ENCODE results near the gene SYTL1.
"Not testable (repeated sequence)": the region's sequence is repeated elsewhere in the genome, so short reads cannot be mapped to it uniquely, and the experiment has no call there.

Gene SYTL1

DNA sequence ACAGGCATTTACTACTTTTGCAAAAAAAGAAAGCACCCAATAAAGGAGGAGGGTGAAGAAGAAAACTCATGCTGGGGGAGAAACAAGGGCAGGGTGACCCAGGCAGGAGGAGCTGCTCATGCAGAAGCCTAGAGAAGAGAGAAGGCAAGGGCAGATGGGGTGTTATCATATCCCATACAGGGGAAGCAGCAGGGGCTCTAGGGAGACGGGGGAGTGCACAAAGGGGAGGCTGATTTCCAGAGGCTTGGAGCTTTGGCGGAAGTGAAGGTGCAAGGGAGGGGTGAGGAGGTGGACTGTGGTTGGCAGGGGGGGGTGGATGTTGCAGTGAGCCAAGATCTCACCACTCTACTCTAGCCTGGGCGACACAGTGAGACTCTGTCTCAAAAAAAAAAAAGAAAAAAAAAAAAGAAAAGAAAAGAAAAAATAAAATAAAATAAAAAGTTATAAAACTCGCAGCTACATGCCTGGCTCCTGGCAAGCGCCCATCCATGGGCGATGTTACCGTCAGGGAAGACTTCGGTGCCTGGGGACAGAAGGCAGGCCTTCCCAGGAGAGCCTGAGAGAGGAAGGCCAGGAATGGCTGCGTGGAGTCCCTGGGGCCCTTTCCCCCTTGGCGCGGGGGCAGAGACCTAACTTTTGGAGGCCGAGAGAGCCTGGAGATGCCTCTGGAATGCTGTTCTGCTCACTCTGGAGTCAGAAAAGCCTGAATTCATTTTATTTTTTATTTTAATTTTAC, 36.1 kb downstream of the SYTL1 start:
- DNase-seq = peak in 1 of 10 donors; percentile 59
- intact Hi-C loops (cut with DNase I) = no loop called here

- DNase-seq = peak in 1 of 10 donors; percentile 52
- intact Hi-C loops (cut with DNase I) = loop anchor here (10.0 kb wide), 1 partner anchor 45 kb away; no protein-coding TSS in a partner anchor
These were observed 37.8 kb downstream of the SYTL1 start for GRCh38 chr1:27379564-27380122.

GRCh38 chr1:27380224-27380623, 38.4 kb downstream of the SYTL1 start:
- intact Hi-C loops (cut with DNase I) = loop anchor here (10.0 kb wide), 1 partner anchor 45 kb away; no protein-coding TSS in a partner anchor

DNA sequence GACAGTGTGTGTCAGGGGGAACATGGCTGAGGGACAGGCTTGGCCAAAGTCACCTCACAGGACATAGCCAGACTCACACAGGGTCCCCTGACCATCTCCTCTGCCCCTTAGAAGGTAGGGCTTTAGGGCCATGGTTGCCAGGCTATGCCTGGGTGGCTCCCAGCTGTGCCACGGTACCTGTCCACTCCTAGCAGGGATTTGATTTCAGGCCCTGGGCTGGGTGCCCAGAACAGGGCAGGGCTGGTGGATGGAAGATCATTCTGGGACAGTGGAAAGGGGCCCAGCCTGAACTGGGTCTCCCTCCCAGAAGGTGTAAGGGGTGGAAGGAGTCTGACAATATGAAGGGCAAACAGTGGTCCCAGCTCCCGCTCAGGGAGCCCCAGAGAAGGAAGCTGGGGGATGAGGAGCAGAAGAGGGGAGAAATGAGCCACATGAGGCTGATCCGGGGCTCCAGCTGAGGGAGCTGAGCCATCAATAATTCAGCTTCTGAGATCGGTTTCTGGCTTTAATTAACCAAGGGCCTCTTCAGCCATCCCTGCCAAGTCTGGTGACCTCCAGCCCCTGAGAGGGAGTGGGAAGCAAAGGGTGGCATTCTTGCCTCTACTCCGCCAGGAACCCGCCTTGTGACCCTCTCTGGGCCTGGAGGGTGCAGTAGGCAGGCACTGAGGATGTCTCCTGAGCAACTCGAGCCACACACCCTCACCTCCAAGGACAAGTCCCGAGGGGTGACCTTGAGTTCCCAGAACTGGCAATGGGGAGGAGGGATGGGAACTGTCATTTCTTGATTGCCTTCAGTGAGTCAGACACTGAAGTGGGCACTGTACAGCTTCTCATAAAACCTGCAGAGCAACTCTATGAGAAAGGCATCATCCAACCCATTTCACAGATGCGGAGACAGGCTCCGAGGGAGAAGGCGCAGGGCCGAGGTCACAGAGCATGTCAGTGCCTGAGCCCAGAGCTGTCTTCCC, 39.2 kb downstream of the SYTL1 start:
- peak in 1 of 10 donors; percentile 45 for DNase-seq
- intact Hi-C loops (cut with DNase I) = loop anchor here (10.0 kb wide), 1 partner anchor 46 kb away; no protein-coding TSS in a partner anchor

More at GRCh38 chr1:27380224-27380623, 38.4 kb downstream of the SYTL1 start:
- peak in 1 of 10 donors; percentile 16 for DNase-seq

DNA sequence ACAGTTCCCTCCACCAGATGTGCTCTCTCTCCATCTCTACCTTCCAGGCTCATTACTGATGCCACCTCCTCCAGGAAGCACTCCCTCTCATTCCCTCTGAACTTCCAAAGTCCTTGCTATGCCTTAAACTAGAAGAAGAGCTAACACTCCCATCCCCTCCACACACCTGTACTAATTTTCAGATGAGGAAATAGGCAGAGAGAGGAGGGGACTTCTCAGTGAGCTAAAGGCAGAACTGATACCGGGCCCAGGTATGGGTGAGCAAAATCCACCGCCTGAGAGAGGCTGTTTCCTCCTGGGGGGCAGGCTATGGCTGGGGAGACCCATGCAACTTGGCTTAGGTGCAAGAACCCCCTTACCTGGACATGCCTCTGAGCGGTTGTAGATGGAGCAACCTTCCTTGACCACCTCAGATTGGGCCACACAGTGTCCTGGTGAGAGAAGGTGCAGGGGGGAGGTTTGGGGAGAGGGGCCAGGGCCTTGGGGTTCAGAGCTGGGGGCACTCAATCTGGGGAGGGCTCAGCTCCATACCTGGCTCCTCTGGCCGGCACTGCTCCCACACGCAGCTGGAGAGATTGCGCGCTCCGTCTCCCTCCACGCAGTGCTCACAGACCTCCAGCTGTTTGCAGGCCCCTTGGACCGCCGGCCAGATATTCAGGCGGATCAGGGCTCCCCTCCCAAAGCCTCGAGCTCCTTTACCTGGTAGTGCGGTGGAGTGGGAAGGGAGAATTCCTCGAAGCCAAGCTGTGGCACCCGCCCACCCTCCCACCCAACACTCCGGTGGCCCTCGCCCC, 40.3 kb downstream of the SYTL1 start:
- intact Hi-C loops (cut with DNase I) = loop anchor here (10.0 kb wide), 1 partner anchor 47 kb away; no protein-coding TSS in a partner anchor
- peak in 1 of 10 donors; percentile 21 for DNase-seq

- intact Hi-C loops (cut with DNase I) = loop anchor here (10.0 kb wide), 1 partner anchor 48 kb away; no protein-coding TSS in a partner anchor
- DNase-seq = peak in 1 of 10 donors; percentile 73
These were observed 41.3 kb downstream of the SYTL1 start, which contains the start of gene CD164L2 for GRCh38 chr1:27383039-27383605. Gene CD164L2, minus strand, starts transcription at chr1:27383333. Its CDS starts 94 bp downstream, at chr1:27383239.

DNA sequence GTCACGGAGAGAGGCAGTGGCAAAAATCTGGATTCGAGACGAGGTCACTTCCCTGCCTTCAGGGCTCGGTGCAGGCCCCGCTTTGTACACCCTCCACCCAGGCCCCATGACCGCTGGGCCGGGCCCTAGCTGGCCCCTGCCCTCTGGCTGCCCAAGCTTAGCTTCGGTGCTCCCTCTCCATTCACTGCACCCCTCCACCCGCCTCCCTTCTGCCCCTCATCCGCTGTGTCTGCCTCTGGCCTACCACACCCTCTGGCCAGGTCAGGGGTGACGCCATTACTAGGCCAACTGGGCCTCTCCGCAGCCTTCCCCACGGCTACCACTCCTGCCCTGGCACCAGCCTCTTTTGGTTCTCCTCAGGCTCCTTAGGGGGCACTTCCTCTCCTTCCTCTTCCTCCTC, 41.8 kb downstream of the SYTL1 start:
- intact Hi-C loops (cut with DNase I) = loop anchor here (10.0 kb wide), 1 partner anchor 49 kb away; no protein-coding TSS in a partner anchor
- DNase-seq = no peak

GRCh38 chr1:27384797-27385196, 43.0 kb downstream of the SYTL1 start:
- intact Hi-C loops (cut with DNase I) = loop anchor here (10.0 kb wide), 1 partner anchor 50 kb away; no protein-coding TSS in a partner anchor
- DNase-seq = not testable (repeated sequence)

DNA sequence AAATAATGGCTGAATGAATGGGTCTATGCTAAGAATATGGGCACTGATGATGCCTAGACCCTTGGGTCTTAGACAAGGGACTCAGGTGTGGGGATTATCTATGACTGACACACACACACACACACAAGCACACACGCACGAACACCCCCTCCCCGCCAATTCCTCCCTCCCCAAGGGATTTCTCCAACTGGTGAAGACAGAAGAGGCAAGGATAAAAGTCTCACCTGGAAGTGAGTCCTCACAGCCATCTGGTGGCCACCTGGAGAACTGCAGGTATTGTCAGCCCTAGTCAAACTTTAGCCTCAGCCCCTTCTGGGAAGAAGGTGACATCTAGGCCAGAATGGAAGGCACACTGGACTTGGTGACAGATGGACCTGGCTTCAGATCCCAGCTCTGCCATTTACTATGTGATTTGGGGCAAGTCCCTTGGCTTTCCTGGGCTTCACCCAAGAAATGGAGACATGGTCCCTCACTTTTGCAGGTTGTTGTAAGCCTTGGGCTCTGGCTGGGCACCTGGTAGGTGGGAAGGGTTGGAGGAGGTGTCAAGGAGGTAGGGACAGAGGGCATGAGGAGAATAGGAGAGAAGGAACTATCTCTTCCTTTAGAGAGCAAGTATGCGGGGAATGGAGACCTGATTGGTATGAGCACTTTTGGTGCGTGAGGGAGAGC, 46.6 kb downstream of the SYTL1 start:
- intact Hi-C loops (cut with DNase I) = loop anchor here (10.0 kb wide), 1 partner anchor 54 kb away; no protein-coding TSS in a partner anchor
- peak in 6 of 10 donors; percentile 44 to 90 (median 65) for DNase-seq

- DNase-seq = peak in 9 of 10 donors; percentile 38 to 96 (median 60)
- intact Hi-C loops (cut with DNase I) = loop anchor here (10.0 kb wide), 1 partner anchor 273 kb away; no protein-coding TSS in a partner anchor
These were observed 49.8 kb downstream of the SYTL1 start for GRCh38 chr1:27391511-27392095.

GRCh38 chr1:27392096-27392777, 50.4 kb downstream of the SYTL1 start, which contains the start of gene GPR3:
Gene GPR3, plus strand, starts transcription at chr1:27392622. Its CDS starts 1,177 bp downstream, at chr1:27393799.
- intact Hi-C loops (cut with DNase I) = loop anchor here (10.0 kb wide), 1 partner anchor 273 kb away; no protein-coding TSS in a partner anchor
- DNase-seq = peak; percentile 74 to 98 (median 90)

- intact Hi-C loops (cut with DNase I) = loop anchor here (10.0 kb wide), 1 partner anchor 272 kb away; no protein-coding TSS in a partner anchor
- peak in 3 of 10 donors; percentile 39 to 82 (median 65) for DNase-seq
These were observed 51.2 kb downstream of the SYTL1 start for GRCh38 chr1:27392778-27393635.

DNA sequence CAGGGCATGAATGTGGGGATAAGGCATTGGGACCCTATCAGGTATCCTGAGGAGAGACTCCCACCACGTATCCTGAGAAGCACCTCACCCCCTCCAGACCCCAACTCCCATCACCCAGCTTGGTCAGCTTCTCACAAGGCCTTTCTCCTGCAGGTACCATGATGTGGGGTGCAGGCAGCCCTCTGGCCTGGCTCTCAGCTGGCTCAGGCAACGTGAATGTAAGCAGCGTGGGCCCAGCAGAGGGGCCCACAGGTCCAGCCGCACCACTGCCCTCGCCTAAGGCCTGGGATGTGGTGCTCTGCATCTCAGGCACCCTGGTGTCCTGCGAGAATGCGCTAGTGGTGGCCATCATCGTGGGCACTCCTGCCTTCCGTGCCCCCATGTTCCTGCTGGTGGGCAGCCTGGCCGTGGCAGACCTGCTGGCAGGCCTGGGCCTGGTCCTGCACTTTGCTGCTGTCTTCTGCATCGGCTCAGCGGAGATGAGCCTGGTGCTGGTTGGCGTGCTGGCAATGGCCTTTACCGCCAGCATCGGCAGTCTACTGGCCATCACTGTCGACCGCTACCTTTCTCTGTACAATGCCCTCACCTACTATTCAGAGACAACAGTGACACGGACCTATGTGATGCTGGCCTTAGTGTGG, 51.9 kb downstream of the SYTL1 start:
- peak in 3 of 10 donors; percentile 57 to 80 (median 76) for DNase-seq
- intact Hi-C loops (cut with DNase I) = loop anchor here (10.0 kb wide), 1 partner anchor 271 kb away; no protein-coding TSS in a partner anchor

DNA sequence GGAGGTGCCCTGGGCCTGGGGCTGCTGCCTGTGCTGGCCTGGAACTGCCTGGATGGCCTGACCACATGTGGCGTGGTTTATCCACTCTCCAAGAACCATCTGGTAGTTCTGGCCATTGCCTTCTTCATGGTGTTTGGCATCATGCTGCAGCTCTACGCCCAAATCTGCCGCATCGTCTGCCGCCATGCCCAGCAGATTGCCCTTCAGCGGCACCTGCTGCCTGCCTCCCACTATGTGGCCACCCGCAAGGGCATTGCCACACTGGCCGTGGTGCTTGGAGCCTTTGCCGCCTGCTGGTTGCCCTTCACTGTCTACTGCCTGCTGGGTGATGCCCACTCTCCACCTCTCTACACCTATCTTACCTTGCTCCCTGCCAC, 52.4 kb downstream of the SYTL1 start:
- DNase-seq = peak in 3 of 10 donors; percentile 71 to 85 (median 72)
- intact Hi-C loops (cut with DNase I) = loop anchor here (10.0 kb wide), 1 partner anchor 271 kb away; no protein-coding TSS in a partner anchor

GRCh38 chr1:27394925-27395324, 53.1 kb downstream of the SYTL1 start:
- DNase-seq = peak in 2 of 10 donors; percentile 23 to 36
- intact Hi-C loops (cut with DNase I) = loop anchor here (1.0 to 10.0 kb wide), 2 partner anchors 94 to 270 kb away; no protein-coding TSS in a partner anchor

All from posterior cingulate gyrus (tissue), 11 donors.